Bone marrow (tissue), 2 donors: ENCODE measurements around the gene AREL1.
A peak's percentile ranks its signal among the peaks of the same experiment; 100 is the strongest.

ENCODE experiments used
- DNase-seq, 2 donors: peaks; one replicate each; lab custom pipeline; 2025; lab: John Stamatoyannopoulos, UW

AREL1 gene

DNA sequence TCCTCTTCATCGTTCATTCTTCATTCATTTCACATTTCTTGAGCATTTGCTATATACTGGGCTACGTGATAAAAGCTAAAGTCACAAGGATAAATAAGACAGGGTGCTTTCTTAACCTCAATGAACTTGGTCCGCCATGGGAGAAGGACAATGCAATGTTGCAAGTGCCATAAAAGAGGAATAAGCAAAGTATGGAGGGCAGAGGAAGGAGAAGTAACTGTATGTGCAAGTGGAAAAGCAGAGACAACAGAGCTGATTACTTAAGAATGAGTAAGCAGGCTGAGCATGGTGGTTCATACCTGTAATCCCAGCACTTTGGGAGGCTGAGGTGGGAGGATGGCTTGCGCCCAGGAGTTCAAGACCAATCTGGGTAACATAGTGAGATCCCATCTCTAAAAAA, 14.4 kb downstream of the AREL1 start:
- DNase-seq, result no peak

DNA sequence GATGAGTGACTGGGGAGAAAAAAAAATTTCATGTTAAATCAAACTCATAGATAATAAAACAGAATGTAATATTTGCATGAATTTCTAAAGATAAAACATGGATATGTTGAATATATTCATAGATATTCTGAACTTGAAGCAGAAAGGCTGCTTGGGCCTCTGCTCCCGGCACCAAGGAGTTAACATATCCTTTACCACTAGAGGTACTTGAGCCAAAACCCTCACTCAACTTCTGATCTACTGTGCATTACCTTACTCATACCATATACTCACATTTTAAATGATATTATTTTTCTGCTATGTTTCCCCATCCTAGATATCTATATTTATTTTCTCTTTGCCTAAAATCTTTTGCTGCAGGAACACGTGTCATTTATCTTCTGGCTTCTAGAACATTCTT, 14.9 kb downstream of the AREL1 start:
- DNase-seq, result no peak

DNA sequence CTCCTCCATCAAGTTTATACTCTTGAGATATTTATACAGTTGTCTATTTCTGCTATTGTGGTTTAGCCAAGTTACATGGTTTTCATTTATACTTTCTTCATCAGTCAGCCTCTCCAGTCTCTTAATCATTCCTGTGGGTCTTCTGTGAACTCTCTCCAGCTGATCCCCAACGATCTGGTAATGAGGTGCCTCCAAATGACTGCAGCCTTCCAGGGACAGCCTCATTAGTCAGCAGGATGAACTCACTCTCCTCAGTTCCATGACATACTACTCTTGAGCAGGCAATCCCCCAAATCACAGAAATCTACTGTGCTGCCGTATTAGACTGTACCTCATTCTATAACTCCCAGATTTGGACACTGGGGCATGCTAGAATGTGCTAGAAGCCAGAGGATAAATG, 15.3 kb downstream of the AREL1 start:
- no peak for DNase-seq

DNA sequence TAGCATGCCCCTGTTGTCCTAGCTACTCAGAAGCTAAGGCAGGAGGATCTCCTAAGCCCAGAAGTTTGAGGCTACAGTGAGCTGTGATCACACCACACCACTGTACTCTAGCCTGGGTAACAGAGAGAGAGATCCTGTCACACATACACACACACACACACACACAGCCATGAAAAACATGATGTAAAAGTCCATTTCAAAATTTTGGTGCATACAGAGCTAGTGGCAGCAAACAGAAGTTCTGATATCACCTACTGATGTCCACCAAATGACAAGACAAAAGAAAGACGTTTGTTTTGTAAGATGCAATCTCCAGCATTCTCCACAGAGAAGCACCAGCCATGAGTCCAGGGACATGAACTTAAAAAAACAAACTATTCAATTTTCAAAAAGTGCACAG, 15.9 kb downstream of the AREL1 start:
- DNase-seq, result no peak

DNA sequence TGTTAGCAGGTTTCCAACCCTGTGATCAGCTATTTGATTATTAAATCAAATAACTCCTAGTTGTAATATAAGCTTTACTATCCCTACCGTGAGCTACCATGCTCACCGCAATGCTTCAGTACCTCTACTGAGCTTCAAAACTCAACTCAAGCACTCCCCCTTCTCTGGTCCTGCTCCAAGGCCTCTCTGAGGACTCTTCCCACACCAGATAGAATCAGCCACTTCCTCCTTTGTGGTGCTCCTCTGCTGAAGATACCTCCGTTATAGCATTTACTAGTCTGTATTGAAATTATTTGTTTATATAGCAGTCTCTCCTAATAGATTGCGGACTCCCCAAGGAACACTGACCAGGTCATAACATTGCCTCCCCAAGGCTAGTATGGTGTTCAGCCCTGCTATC, 17.5 kb downstream of the AREL1 start:
- no peak for DNase-seq

DNA sequence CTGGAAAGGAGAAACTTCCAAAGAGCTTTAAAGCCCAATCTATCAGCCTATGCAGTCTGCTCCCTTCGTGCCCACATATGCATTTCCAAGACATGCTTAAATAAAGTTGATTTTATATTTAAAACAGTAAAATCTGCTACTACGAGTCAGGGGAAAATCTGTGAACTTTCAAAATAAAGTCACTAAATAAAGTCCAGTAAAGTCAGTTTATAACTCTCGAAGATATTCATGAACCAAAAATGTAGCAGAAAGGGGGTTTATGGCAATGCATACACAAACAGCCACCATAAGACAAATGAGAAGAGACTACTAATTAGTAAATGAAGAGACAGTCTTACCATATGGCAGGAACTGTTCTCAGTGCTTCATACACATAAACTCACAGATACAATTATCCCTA, 19.7 kb downstream of the AREL1 start:
- DNase-seq, result no peak

DNA sequence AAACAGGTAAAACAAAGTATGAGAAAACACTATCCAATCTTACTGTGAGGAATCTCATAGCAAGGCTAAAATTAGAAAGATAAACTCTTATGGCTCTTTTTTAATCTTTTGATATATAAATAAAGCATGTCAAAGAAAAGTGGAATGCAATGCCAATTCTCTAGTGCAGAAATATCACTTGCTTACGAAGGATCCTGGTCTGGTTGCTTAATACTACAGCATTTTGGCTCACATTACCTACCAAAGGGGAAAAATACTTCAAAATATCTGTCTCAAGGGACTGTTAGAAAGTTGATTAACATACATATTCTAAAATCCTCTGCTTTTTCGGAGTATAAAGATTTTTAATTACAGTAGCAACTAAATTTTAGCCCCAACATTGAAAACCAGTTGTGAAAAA, 21.4 kb downstream of the AREL1 start:
- no peak for DNase-seq

DNA sequence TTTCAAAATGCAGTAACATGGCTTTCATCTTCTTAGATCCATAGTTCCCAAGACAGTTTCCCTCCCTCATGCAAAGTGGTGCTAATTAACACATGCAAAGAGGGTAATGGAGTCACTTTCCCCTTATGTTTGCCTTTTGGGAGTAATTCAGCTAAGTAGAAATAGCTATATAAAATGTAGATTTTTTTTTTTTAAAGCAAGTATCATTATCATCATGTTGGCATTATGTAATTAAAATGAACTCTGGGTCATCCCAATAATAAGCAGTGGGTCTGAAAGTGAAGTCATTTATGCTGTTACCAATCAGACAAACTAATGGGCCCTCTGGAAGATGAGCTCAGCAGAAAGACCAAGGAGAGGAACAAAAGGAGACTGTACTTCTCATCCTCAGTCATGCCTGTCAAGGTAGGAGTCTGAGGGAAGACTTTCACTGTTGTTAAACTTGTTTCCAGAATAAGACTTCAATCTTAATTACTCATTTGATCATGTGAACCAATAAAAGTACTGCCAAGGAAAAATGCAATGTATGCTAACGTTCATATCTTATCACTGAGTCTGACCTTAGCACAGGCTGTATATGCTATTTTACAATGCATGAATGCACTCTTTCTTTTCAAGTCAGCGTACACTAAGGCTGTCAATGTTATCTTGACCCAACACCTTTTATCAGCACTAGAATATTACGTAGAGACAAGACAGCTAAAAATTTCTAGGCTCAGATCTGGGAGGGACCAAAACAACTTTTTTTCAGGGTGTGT, 26.8 kb downstream of the AREL1 start:
- DNase-seq, result no peak

DNA sequence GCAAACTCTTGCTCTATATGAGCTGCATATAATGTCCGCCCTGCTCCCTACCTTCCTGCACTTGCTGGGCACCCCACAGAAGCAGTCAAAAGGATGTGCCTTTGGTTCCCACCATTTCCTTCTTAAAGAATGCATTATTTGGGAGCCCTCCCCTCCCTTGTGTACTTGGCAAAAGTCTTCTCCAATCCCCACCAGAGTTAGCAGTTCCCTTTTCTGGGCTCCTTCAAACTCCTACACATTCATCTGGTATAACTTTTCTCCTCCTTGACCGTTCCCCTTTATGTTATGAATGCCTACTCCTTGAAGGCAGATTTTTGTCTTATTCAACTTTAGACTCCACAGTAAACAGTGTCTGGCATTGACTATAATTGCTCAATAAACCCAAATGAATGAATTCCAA, 27.8 kb downstream of the AREL1 start:
- no peak for DNase-seq

DNA sequence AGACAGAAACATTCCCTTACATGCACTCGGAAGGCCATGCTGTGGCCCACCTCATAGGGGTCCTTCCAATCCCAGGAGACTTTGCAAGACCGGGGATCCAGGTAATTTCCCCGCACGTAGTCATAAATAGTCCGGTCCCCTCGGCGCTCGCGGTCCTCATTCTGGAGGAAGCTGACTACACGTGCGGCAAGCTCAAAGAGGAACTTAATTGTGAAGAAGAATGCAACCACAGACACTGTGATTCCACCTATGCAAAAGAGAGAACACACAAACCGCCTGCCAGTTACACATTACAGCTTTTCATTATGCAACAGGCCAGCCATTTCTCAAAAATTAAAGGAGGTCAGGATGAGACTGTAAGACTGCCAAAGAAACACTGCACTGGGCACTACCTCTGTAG, 28.4 kb downstream of the AREL1 start:
- DNase-seq, result peak; percentile 12 to 62

DNA sequence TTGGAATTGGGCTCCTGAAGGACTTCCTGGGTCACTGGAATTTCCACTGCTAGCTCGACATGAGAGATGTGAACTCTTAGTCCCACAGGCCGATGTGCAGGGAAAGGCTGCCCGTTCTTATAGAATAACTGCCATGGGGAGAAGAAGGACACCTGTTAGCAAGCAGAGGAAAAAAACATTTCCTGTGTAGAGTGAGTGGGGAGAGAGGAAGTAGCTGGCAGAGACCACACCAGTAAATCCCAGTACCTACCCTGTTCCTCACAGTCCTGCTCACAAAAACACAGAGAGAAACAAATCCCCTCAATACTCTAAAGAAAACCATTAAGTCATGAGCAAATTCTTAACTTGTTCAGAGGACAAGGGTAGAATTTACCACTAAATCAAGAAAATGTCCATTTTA, 29.5 kb downstream of the AREL1 start:
- no peak for DNase-seq

DNA sequence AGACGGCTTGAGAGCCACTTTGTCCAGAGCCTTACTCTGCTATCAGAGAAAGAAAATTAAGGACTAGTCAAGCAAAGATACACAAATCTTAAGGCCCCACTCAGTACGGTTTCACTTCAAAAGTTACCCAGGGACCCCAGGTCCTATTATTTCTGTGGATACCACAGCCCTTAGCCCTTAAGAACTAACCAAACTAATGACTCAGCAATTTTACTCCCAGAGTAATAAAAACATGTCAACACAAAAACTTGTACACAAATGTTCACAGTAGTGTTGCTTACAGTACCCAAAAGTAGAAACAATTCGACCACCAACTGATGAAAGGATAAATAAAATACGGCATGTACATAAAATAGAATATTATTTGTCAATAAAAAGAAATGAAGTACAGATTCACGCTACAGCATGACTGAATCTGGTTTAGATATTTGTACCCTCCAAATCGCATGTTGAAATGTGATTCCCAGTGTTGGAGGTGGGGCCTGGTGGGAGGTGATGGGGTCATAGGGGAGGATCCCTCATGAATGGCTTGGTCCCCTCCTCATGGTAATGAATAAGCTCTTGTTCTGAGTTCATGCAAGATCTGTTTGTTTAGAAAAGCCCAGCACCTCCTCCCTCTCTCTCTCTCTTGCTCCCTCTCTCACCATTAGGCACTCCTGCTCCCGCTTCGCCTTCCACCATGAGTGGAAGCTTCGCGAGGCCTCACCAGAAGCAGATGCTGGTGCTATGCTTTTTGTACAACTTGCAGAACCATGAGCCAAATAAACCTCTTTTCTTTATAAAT, 30.5 kb downstream of the AREL1 start:
- DNase-seq, result no peak

DNA sequence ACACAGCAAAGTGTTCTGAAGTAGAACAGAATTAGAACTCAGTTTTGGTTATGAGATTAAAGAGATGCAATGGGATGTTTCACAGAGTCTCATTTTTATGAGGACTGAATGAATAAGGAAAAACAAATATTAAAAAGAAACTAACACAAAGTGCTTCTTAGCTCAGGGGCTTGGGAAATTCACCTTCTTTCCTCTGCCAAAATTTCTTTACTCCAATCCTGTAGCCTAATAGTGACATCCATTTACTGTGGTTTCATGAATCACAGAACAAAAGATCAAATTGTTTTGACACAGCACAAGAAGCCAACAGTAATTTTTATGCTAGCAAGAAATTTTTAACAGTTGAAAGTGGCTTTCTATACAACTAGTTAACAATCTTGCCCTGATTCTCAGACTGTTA, 37.7 kb downstream of the AREL1 start:
- no peak for DNase-seq

DNA sequence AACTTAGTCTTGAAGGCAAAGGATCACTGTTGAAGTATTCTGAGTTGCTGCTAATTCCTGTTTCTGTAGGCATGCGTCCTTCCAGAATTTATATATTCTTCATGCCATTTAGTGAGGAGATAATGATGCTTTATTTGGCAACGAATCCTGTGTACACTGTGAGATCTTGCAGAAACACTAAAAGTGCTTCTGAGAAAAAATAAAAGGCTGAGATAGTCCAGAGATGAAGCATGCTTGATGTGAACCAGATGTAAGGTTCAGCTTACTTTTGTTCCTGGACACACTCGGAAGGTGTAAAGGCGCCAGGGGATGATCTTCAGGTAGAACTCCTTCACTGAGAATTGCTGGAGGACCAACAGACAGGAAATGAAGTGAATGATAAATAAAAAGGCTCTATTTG, 39.1 kb downstream of the AREL1 start:
- DNase-seq, result no peak

DNA sequence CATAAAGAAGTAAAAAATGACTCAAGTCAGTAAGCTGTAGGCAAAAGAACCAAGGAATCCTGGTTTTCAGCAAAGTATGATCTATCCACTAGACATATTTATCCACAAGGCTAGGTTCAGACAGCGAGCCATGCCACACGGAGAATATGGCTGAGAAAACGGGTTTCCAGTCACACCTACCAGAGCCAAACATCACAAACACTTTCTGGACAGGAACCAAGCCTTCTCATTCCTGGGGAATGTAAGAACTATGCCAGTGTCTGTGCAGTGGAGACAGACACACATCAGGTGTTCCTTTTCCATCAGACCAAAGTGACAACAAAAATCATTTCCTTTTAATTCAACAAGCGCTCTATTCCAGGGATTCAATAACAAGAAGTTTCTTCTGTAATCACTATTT, 41.1 kb downstream of the AREL1 start:
- DNase-seq, result no peak

DNA sequence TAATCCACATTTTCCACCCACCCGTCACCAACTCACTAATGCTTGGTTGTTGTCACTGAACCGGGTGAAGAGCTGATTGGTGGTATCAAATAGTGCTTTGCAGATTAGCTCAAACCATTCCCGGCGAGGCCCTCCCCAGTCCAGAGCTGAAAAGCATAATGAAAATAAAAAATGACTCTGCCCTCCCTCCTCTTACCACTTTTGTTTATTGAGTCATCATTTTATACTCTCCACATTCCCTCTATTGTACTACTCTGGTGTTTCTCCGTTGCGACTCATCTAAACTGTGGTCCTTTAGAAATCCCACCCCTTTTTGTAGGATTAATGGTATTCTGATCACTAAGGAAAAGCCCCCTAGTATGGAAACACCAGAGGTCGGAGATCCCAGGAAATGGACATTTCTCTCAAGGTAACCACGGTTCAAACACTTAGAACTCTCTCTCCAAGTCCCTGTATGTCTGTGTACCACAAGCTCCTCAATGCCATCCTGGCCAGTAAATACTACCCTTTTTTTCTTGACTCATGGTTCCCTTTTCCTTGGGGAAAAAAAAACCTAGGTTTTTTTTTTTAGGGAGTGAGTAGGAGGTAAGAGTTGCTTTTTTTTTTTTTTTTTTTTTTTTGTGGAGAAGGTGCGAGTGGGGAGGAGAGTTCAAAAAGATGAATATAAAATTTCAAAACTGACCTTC, 42.0 kb downstream of the AREL1 start:
- no peak for DNase-seq

DNA sequence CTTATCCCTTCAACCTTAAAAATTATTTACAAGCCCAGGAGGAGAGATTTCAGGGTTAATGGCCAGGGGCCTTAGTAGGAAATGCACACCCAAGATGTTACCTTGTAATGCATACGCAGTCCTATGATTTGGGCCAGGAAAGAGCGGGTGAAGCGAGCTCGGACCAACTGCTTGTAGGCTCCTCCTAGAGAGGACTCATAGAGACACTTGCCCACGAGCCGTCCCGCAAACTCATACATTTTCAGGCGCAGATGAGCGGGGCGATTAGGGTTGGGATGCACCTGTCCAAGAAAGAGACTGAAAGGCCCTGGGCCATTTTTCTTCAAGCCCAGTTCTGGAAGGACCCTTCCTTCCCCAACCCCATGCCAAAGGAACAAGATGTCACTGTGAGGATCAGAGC, 43.0 kb downstream of the AREL1 start:
- no peak for DNase-seq

DNA sequence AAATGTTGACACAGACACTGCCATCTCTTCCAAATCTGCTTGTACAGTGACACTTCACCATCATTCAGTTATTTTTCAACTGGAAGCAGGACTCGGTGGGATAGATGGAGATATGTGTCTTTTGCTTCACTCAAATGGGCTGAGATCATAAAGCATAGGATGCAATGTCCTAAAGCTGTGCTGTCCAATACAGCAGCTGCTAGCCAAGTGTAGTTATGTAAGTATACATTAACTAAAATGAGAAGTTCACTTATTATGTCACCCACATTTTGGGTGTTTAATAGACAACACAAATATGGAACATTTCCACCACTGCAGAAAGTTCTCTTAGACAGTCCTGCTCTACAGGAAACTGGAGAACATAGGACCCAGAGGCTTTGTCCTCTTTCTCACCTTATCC, 43.6 kb downstream of the AREL1 start:
- no peak for DNase-seq

DNA sequence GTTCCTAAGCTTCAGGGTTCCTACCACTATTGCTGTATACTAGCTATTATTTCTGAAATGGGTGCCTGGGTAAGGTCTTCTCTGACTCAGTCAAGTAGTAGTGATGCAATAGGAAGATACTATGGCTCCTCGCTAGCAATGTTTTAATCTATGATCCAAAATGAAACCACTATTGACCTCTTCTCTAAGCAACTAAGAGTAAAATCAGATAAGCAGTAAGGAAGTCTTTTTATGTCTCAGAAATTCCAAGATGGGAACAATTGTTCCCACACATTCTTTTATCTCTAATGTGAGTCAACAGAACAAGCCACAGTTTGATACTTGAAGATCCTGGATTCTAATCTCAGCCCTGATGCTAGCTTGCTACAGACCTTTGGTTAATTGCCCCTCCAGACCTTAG, 45.1 kb downstream of the AREL1 start:
- no peak for DNase-seq

DNA sequence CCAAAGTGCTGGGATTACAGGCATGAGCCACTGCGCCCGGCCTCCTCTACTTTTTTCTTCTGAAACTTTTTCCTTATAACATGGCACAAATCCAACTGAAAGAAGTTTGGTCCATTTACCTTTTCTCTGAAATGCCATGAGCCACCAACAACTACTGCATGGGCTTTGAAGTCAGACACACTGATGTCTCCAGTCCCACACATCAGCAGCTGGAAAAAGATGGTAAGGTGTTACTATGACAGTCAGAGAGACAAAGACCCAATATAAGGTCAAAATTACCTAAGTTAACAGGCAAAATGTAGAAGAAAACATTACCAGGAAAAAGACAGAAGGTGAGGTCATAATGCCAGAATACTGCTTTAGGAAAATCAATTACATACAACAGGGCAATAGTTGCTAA, 48.2 kb downstream of the AREL1 start:
- no peak for DNase-seq

DNA sequence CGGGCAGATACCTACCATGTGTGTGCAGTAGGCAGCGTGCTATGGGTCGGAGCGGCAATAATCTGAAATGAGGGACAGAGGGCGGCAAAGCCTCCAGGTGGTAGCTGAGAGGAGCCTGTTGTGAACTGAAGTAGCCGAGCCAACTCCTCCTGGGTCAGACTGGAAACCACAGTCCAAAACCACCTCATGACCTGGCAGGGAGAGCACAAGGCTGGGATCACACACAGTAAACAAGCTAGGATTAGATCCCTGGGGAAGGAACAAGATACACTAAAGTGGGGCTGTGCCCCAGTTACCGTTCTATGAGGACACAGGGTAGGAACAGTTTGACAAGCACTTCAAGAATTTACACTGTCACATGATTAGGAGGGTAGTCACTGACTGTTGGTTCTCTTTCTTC, 49.0 kb downstream of the AREL1 start:
- DNase-seq, result no peak

DNA sequence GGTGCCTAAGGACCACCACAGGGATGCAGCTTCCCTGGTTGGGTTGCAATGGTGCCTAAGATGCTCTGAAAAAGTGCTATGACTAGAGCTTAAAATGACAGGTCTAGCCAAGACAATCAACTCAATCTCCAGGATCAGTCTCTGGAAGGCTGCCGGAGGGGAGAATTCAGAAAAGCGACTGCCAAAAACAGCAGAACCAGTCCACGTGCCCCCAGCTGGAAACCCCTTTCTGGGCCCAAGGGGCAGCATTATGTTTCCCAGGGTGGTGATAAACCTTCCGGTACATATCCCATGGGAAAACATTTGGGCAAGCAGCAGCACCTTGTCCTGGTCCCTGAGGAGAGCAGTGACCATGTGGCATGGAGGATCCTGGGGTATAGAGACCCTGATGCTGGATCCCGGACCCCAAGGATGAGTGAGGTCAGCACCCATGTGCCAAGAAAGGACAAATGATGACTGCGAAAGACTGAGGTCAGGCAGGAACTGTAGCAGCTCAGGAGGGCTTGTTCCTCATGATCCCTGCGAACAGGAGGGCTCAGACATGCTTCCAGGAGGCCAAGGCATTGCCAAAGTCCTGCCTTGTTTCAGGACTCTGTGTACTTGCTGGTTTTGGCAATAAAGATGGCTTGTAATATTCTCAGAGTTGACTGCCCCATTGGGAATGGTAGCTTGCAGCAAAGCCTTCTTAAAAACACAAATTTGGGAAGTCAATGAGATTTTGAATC, 51.0 kb downstream of the AREL1 start:
- no peak for DNase-seq

DNA sequence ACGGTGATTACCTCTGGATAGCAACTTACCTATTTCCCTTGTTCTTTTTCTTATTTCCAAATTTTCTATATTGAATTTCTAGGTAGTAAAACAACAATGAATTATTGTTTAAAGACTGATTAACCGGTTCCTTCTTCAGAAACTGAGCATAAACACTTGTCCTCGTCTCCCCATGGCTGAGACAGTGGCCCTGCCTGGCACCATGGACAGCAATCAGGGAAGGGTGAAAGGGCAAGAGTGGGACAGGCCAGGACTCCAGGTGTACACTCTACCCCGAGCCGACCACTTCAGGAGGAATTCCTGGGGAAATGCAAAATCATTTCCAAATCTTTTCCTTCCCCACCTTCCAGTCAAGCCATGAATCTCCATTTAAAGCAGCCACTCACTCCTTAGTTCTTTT, 52.0 kb downstream of the AREL1 start:
- DNase-seq, result no peak
